Measurements from ENCODE around the gene IL1F10.

DNA sequence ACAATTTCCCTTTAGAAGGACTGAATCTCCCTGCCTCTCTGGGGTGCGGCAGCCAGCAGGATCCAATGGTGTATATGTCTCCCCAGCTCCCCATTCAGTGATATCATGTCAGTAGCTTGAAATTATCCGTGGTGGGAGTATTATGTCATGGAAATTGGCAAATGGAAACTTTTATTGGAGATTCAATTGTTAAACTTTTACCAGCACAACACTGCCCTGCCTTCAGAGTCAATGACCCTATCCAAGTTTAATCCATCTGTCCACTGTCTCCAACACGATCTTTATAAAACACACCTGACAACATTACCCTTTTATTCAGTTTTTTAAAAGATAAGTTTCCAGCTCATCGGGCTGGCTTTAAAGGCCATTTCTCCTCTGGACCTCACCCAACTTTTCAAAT, 54.6 kb downstream of the IL1F10 start:
- TF ChIP-seq GTF2F1 (IDR thresholded peaks at IDR 0.05; ENCODE audit: low read length) (no peak), POLR2AphosphoS5 (IDR thresholded peaks at IDR 0.05; ENCODE audit: low read depth, low read length) (no peak), ZNF121 (CRISPR knock-in tag; IDR thresholded peaks at IDR 0.05) (no peak), ZNF547 (CRISPR knock-in tag; IDR thresholded peaks at IDR 0.05) (no peak), ZNF260 (CRISPR knock-in tag; IDR thresholded peaks at IDR 0.05; ENCODE audit: borderline replicate concordance, low read depth) (no peak), ZNF3 (CRISPR knock-in tag; IDR thresholded peaks at IDR 0.05) (no peak), ZNF362 (CRISPR knock-in tag; IDR thresholded peaks at IDR 0.05; ENCODE audit: borderline replicate concordance) (no peak), CBX5 (CRISPR knock-in tag; IDR thresholded peaks at IDR 0.05; ENCODE audit: borderline replicate concordance) (no peak), ZNF614 (CRISPR knock-in tag; IDR thresholded peaks at IDR 0.05; ENCODE audit: borderline replicate concordance) (no peak)

All from HepG2 (cell line).